T-helper 2 cell treated with Interferon-gamma antibody and Interleukin-4, amounts not matched to agents 5 μg/mL and 100 μg/mL, for 36 hours (primary cell): ENCODE results near the gene EVX1.

Source experiments
- DNase-seq: peaks from one replicate; pipeline ENCODE4 v3.0.0; 2021; ENCODE audit warnings: low spot score
- H3K27ac Mint-ChIP-seq: one replicate; pipeline ENCODE4 v1.8.0; 2021; ENCODE audit warnings: mild to moderate bottlenecking, mixed read lengths
- H3K27me3 Mint-ChIP-seq: one replicate; pipeline ENCODE4 v1.8.0; 2021; ENCODE audit warnings: low read depth, mixed read lengths
- H3K36me3 Mint-ChIP-seq: one replicate; pipeline ENCODE4 v1.8.0; 2021; ENCODE audit warnings: low read depth, mixed read lengths
- H3K4me1 Mint-ChIP-seq: one replicate; pipeline ENCODE4 v1.8.0; 2021; ENCODE audit warnings: low read depth, mixed read lengths
- H3K4me3 Mint-ChIP-seq: one replicate; pipeline ENCODE4 v1.8.0; 2022; ENCODE audit warnings: mild to moderate bottlenecking, moderate library complexity, mixed read lengths
- H3K9me3 Mint-ChIP-seq: one replicate; pipeline ENCODE4 v1.8.0; 2021; ENCODE audit warnings: mixed read lengths

The EVX1 gene

DNA sequence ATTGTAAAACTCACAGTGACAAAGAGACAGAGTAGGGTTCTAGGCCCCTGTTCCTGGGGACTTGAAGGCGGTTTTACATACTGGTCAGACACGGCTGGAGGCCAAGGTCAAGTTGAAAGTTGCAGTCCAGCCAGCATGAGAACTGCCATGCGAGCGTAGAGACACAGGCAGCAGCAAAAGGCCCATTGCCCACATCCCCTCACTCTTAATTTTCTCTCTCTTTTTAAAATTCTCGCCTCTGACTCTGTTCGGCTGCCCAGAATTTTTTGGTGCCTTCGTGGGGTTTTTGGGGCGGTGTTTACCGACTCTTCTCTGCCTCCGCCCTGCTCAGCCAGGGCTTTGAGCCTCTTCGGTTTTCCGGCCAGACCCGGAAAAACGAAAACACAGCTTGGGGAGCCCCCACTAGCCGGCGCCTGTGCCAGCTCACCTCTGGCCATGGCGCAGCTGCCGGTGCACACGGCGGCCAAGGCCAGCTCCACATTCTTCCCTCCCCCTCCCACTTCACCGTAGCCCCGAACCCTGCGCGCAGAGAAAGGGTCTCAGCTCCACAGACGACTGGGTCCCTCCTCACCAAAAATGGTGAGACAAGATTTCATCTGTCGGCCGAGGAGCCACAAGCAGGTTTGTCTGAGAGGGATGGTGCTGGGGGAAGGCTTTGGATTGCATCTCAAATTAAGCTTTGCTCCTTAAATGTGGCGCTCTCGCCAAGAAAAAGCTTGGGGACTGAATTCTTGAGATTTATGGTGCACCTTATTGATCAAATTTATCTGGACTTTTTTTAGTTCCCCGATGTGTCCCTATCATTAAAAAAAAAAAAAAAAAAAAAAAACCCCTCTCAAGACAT lies 40.4 kb upstream of the EVX1 start:
- no peak for DNase-seq
- Mint-ChIP-seq H3K36me3 (peaks cover 2% of the 10 kb centered on the region), H3K9me3 (no peaks in the 10 kb centered on the region), H3K27me3 (peaks cover 90% of the 10 kb centered on the region), H3K27ac (no peak overlapping the region), H3K4me3 (no peak overlapping the region), H3K4me1 (no peaks in the 10 kb centered on the region)

DNA sequence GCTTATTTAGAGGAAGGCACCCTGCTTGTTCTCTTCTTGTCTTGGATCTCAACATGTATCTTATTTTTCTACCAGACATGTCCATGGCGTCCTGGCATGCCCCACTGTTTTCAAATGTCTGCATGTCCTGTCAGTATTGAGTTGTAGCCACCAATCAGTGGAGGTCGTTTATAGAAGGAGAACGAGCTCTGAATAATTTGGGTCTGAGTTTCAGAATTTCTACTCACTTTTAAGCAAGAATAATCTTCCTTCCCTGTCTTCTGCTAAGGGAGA lies 39.8 kb upstream of the EVX1 start:
- peaks cover 2% of the 10 kb centered on the region for H3K36me3 Mint-ChIP-seq

DNA sequence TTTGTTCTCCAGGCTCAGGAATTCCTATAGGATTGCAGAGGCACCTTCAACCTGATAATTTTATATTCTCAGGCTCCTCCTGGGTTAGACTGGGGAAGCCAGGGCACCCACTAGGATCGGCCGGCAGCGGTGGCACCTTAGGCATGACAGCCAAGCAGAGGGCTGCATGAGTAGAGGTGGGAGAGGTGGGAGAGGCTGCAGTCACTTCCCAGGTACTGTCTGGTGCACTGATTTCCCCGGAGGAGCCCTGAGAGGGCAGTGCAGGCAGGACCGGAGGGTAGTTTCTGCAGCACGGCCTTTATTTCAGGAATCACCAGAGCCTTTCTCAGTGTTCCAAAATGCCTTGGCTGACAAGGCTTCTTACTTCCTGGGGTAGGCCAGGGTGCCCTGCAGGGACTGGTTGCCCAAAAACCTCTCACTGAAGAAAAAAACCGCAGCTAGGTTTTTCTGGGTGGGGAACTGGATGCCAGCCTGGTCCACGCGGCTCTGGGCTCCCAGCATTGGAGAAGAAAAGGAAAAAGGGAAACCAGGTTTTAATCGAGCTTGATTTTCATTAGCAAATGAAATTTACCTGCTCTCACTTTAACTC lies 39.1 kb upstream of the EVX1 start:
- peaks cover 89% of the 10 kb centered on the region for H3K27me3 Mint-ChIP-seq
- H3K4me3 Mint-ChIP-seq, result no peak overlapping the region
- H3K36me3 Mint-ChIP-seq, result peaks cover 2% of the 10 kb centered on the region
- no peaks in the 10 kb centered on the region for H3K9me3 Mint-ChIP-seq
- DNase-seq, result no peak
- no peak overlapping the region for H3K27ac Mint-ChIP-seq
- no peaks in the 10 kb centered on the region for H3K4me1 Mint-ChIP-seq

More for the DNA sequence above, 39.8 kb upstream of the EVX1 start:
- H3K27ac Mint-ChIP-seq, result no peak overlapping the region
- H3K4me3 Mint-ChIP-seq, result no peak overlapping the region
- no peaks in the 10 kb centered on the region for H3K4me1 Mint-ChIP-seq
- no peaks in the 10 kb centered on the region for H3K9me3 Mint-ChIP-seq
- peaks cover 90% of the 10 kb centered on the region for H3K27me3 Mint-ChIP-seq
- DNase-seq, result no peak

DNA sequence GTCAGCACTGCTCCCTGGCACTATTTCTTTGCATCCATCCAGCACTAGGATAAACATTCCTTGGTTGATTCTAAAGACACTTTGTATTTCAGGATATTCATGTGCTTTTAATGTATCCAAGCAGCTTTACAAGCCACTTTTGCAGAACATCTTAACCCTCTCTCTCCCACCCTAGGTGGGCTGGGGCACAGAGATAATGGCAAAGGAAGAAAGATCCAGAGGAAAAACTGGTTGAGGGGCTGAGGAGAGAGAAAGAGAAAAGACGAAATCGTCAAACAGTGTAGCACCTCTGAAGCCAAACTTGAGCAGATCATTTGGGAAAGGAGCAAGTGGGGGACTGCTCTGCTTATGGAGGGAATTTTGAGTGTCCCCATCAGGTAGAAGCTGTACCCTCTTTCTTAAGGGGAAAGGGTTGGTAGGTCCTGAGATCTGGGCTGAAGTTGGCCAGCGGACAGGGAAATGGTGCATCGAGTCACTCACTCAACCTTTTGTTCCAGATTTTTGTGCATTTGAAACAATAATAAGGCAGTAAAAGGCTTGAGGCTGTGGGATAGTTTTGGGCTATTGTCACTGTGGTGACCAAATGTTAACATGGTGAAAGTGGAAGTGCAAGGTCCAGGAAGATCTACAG lies 38.5 kb upstream of the EVX1 start:
- Mint-ChIP-seq H3K9me3 (no peaks in the 10 kb centered on the region), H3K27ac (no peak overlapping the region), H3K4me1 (no peaks in the 10 kb centered on the region), H3K4me3 (no peak overlapping the region), H3K36me3 (peaks cover 2% of the 10 kb centered on the region), H3K27me3 (peaks cover 89% of the 10 kb centered on the region)
- no peak for DNase-seq

DNA sequence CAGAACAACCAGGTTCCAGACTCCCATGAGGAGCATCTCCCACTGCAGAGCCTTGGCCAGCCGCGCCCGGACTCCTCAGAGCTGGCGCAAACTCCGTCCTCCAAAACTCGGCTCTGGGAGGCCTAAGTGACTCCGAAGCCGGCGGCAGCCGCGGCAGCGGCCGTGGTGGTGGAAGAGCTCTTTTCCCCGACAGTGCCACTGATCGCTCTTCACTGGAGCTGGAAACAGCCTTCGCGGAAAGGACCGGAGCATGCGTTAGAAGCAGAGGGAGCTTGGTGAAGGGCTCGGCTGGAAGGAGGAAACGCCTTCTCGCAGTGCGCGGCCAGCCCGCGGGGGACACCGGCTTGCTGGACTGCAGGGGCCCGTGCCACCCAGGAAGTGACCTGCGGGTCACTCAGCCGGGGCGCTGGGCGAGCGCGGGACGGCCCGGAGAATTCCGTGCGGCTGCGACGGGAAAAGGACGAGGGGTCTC lies 37.7 kb upstream of the EVX1 start:
- Mint-ChIP-seq H3K4me3 (no peak overlapping the region), H3K4me1 (no peaks in the 10 kb centered on the region), H3K27ac (no peak overlapping the region), H3K36me3 (peaks cover 2% of the 10 kb centered on the region), H3K27me3 (peaks cover 94% of the 10 kb centered on the region), H3K9me3 (no peaks in the 10 kb centered on the region)
- no peak for DNase-seq

DNA sequence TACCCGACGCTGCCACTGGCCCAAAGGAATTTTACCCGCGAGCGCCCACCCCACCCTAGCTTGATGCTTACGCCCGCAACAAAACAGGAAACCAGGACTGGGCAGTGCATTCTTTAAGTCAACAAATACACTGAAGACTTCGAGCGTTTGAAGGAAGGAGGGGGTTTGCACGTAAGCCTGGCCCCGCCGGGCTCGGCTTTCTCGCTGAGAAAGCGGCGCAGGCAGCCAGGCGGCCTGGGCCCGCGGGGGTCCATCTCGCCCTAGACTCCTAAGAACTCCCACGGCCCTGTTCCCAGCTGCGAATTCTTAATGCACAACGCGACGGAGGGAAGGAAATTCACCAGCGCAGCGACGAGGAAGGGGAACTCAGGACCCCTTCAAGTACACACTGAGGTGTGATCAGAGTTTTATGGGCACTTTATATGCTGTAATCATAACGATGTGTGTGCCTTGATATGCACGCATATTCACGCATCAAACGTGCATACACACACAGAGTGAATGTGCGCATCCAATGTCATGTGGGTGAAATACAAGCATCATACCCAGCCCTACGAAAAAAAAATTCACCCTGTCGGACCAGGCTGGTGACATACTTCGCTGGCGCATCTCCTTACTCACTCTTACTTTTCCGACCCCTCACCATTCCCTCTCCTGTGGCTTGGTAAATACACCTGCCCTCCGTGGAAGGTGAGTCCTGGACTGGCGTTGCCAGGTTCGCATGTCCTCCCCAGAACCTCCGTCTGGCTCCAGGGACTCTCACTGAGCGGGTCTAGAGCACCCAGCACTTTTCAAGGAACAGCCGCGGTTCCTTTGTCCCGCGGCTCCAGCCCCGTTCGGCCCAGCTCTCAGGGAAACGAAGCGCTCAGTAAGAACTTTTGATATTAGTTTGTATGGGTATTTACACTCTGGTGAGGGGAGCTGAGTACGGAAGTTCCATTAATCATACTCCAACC lies 37.0 kb upstream of the EVX1 start:
- peaks cover 5% of the 10 kb centered on the region for H3K4me1 Mint-ChIP-seq
- H3K9me3 Mint-ChIP-seq, result no peaks in the 10 kb centered on the region
- H3K27me3 Mint-ChIP-seq, result peaks cover 97% of the 10 kb centered on the region
- no peak for DNase-seq
- peak overlapping the region; percentile 10 for H3K27ac Mint-ChIP-seq
- peaks cover 2% of the 10 kb centered on the region for H3K36me3 Mint-ChIP-seq
- no peak overlapping the region for H3K4me3 Mint-ChIP-seq

DNA sequence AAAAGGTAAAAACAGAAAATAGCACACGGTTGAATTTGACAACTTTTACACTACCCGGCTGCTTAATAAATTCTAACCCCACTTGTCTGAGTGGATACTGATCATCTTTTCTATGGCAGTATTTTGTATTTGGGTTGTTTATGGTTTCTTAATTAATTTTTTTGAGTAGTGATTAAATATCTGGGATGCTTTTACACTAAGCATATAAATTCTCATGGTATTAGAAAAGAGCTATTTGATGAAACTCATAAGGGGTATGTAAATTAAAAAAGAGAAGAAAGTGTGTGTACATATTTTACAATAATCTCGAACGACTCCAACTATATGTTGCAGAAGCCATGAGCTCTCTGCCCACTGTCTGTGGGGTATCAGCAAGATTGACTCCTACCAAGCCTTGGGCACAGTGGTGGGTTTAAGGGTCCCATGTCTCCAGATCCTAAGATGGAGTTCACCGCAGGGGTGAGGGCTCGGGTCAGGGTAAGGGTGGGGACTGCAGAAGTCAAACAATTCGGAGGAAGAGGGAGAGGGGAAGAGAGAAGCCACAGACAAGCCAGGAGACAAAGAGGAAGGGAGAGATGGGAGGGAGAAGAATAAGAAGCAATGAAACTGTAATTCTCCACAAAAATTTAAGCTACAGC lies 35.1 kb upstream of the EVX1 start:
- H3K4me1 Mint-ChIP-seq, result peaks cover 6% of the 10 kb centered on the region
- no peak for DNase-seq
- H3K36me3 Mint-ChIP-seq, result no peaks in the 10 kb centered on the region
- no peak overlapping the region for H3K4me3 Mint-ChIP-seq
- no peaks in the 10 kb centered on the region for H3K9me3 Mint-ChIP-seq
- H3K27ac Mint-ChIP-seq, result no peak overlapping the region
- peaks cover 97% of the 10 kb centered on the region for H3K27me3 Mint-ChIP-seq

DNA sequence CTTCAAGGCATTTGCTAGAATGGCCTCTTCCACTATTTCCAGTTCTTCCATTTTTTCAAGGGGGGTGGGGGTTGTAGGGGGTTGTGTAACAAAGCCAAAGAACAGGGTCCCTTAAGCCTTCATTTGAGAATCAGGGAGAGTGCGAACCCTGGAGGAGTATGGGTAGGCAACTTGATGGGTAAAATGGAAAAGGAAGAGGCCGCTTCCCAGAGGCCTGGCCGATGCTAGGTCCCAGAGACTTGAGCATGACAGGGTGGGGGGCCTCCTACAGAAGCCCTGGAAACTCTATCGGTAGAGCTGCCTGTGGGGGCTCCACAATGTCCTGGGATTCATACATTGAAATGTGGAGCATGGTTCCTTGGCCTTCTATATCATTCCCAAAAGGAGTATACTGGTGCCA lies 33.6 kb upstream of the EVX1 start:
- no peak for DNase-seq
- no peak overlapping the region for H3K27ac Mint-ChIP-seq
- no peaks in the 10 kb centered on the region for H3K36me3 Mint-ChIP-seq
- no peaks in the 10 kb centered on the region for H3K9me3 Mint-ChIP-seq
- H3K4me3 Mint-ChIP-seq, result no peak overlapping the region
- peaks cover 94% of the 10 kb centered on the region for H3K27me3 Mint-ChIP-seq
- H3K4me1 Mint-ChIP-seq, result peaks cover 6% of the 10 kb centered on the region

DNA sequence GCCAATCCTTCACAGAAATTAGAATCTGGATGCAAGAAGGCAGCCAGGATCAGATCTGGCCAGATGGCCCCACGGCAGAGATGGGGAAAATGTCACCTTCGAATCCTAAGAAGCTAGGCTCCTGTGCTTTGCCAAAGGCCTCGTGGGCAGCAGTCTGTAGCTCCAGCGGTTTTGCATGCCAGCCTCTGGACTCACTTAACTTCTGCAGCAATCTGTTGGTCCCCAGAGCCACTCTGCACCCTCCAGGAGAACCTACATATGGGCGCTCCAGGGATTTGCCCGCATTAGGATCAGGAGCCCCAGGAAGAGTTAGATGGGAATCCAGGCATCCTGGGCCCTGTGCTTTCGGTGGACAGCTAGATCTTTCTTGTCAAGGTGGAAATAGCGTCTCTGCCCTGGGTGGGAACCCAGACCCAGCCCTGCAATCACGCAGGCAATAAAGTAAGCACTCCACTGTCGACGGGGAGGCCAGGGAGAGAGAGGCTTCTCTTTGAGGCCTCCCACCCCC lies 32.6 kb upstream of the EVX1 start:
- H3K4me3 Mint-ChIP-seq, result no peak overlapping the region
- H3K27me3 Mint-ChIP-seq, result peaks cover 94% of the 10 kb centered on the region
- no peaks in the 10 kb centered on the region for H3K9me3 Mint-ChIP-seq
- DNase-seq, result no peak
- H3K4me1 Mint-ChIP-seq, result peaks cover 6% of the 10 kb centered on the region
- H3K27ac Mint-ChIP-seq, result no peak overlapping the region
- H3K36me3 Mint-ChIP-seq, result no peaks in the 10 kb centered on the region

DNA sequence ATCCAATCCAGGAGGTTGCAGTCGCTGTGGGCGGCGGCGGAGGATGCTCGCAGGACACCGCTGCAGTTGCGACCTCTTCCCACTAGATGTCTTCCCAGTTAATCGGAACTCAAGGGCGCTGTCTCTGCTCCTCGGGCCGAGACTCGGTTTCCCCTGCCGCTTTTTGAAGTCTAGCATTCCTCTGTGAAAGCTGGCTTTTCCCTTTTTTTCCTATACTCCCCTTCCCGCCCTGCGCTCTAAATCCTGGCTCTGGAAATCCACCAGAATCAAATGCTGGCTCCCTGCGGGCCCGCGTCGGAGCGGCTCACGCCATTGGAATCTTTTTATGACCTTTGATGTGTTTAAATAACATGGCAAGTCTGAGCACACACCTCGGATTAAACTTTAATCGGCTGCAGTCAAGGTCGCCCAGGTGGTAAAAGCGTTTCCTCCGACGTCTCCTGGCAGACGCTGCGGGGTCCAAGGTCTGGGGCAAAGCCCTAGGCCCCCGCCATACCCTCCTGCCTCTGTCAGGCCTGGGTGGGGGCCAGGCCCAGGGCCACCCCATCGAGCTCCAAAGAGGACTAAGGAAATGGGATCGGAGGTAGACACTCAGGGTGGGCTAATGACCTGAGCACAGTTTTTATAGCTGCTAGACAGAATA lies 32.0 kb upstream of the EVX1 start:
- Mint-ChIP-seq H3K36me3 (no peaks in the 10 kb centered on the region), H3K9me3 (no peaks in the 10 kb centered on the region), H3K27me3 (peaks cover 93% of the 10 kb centered on the region), H3K4me1 (peaks cover 6% of the 10 kb centered on the region), H3K27ac (no peak overlapping the region), H3K4me3 (peak overlapping the region; percentile 46)
- DNase-seq, result peak; percentile 21

DNA sequence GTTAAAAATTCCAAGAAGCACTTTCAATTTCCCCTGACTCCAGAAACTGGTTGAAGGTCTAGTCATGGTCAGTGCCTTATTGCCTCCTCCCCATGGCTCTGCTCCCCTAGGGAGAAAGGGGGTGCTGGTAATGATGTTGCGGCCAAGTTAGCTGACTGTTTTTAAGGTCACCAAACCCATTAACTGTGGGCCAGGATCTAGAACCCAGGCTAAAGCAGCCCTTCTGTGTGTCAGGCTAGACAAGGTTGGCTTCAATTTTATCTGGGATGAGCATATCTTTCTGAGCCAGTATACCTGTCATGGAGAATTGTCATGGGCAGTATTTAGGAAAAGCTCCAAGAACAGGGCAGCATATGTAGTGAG lies 31.5 kb upstream of the EVX1 start:
- no peaks in the 10 kb centered on the region for H3K9me3 Mint-ChIP-seq
- H3K36me3 Mint-ChIP-seq, result no peaks in the 10 kb centered on the region
- no peak overlapping the region for H3K27ac Mint-ChIP-seq
- H3K4me3 Mint-ChIP-seq, result no peak overlapping the region
- peaks cover 92% of the 10 kb centered on the region for H3K27me3 Mint-ChIP-seq
- peaks cover 6% of the 10 kb centered on the region for H3K4me1 Mint-ChIP-seq
- DNase-seq, result no peak

DNA sequence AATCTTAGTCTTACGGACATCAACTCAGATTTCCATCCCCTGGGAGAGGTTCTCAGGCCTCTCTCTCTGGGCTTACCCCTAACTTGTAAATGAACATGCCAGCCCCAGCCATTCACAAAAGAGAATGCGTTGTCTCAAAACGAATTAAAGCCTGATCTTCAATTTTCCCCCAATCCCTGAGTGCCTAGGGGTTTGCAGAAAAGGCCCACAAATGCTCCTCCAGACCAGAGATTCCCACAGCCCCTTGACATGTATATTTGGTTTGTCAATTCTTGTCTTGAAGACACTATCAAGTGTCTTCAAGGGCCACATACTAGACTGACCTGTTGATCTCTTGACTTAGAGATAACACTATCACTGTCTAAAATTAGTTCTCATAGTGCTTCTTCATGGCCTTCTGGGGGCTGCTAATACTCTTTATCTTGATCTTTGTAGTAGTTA lies 30.8 kb upstream of the EVX1 start:
- no peak overlapping the region for H3K27ac Mint-ChIP-seq
- H3K36me3 Mint-ChIP-seq, result no peaks in the 10 kb centered on the region
- H3K9me3 Mint-ChIP-seq, result no peaks in the 10 kb centered on the region
- H3K4me1 Mint-ChIP-seq, result peaks cover 6% of the 10 kb centered on the region
- peaks cover 92% of the 10 kb centered on the region for H3K27me3 Mint-ChIP-seq
- H3K4me3 Mint-ChIP-seq, result no peak overlapping the region
- no peak for DNase-seq
